Left lung (tissue), 10 donors: ENCODE results near the gene CAPZA2. TPM values are rescaled to one million over a fixed set of nuclear protein-coding genes. Genes with fewer than 3 reads are reported as not detected.

Experiments
- ATAC-seq: fragments of 200-7000 bp; cut with Tn5 transposase; one replicate; pipeline ENCODE4 v1.9.1; 2020; ENCODE audit warnings: moderate library complexity
- DNase-seq, 4 donors: peaks; one replicate each; pipeline ENCODE4 v3.0.0-alpha.2; 2013 to 2020
- H3K27ac ChIP-seq, 2 donors: fragments of 200-600 bp; sonication (generic) in 1 of 2; one replicate each; pipeline versions ENCODE4 v1.5.0 to v1.8.0; 2020 to 2021
- H3K27me3 ChIP-seq, 2 donors: fragments of 200-600 bp; sonication (generic) in 1 of 2; one replicate each; pipeline versions ENCODE4 v1.5.0 to v1.8.0; 2020 to 2021
- H3K36me3 ChIP-seq, 2 donors: fragments of 200-600 bp; sonication (generic) in 1 of 2; one replicate each; pipeline versions ENCODE4 v1.5.0 to v1.8.0; 2020 to 2021
- H3K4me1 ChIP-seq, 2 donors: fragments of 200-600 bp; one replicate each; pipeline ENCODE4 v1.8.0; 2021
- H3K4me3 ChIP-seq, 2 donors: fragments of 200-600 bp; sonication (generic) in 1 of 2; one replicate each; pipeline versions ENCODE4 v1.5.0 to v1.8.0; 2020 to 2021; ENCODE audit warnings: mild to moderate bottlenecking in 1 of 2
- H3K9me3 ChIP-seq, 2 donors: fragments of 200-600 bp; sonication (generic) in 1 of 2; one replicate each; pipeline versions ENCODE4 v1.5.0 to v1.8.0; 2020 to 2021
- CTCF ChIP-seq, 2 donors: fragments of 200-600 bp; sonication (generic) in 1 of 2; IDR thresholded peaks; one replicate each; pipeline versions ENCODE4 v1.5.0 to v1.8.0; 2021; ENCODE audit warnings: antibody characterized with exemption in 2 of 2
- intact Hi-C, 2 donors: fragments of 100-400 bp; cut with DNase I; formaldehyde crosslinking; loops; one replicate each; pipeline versions ENCODE4 v1.11.2 to v1.14.2; 2022
- polyA plus RNA-seq, 6 donors: library from polyadenylated mRNA; unstranded; fragments of 120-200 nt; gene quantifications; one replicate each; pipeline ENCODE4 v1.2.1, GENCODE V29; 2013; ENCODE audit not compliant: insufficient read length in 6 of 6
- total RNA-seq, 2 donors: library from RNA; stranded (reverse); fragmentation: NEBNext Ultra II Directional; extraction: Animal tissue kit (Norgen Biotek cat#: 25700); gene quantifications; one replicate each; pipeline ENCODE4 v1.2.1, GENCODE V29; 2021
- donor health status: DM: no; HTN: yes; CAD: no.
- donor health status: DM: no; HTN: no; CAD: no.

Gene CAPZA2
- total and polyA plus RNA-seq, 8 donors: 129 to 286 (median 155) TPM

GRCh38 chr7:116877443-116878217 is 15.2 kb downstream of the CAPZA2 start:
- H3K36me3 ChIP-seq: no peaks in the 10 kb centered on the region
- no peaks in the 10 kb centered on the region for H3K27me3 ChIP-seq
- ATAC-seq (peak; percentile 56), DNase-seq (no peak)
- H3K4me1 ChIP-seq: peaks cover 6 to 94% of the 10 kb centered on the region in 2 donors
- H3K9me3 ChIP-seq: no peaks in the 10 kb centered on the region
- no peak for TF ChIP-seq CTCF (IDR thresholded peaks at IDR 0.05)
- peak overlapping the region; percentile 20 to 40 for H3K27ac ChIP-seq
- intact Hi-C loops: no loop called here
- no peak overlapping the region for H3K4me3 ChIP-seq

DNA sequence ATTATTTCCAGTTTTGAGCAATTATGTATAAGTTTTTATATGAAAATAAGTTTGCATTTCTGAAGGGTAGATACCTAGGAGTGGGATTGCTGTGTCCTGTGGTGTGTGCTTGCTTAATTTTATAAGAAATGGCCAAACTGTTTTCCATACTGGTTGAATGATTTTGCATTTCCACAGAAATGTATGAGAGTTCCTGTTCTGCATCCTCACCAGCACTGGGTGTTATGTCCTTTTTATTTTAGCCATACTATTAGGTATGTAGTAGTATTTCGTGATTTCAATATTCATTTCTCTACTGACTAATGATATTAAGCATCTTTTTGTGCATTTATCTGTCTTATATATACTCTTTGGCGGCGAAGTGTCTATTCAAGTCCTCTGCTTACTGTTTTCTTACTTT is 22.3 kb downstream of the CAPZA2 start:
- H3K27ac ChIP-seq: no peak overlapping the region
- H3K4me1 ChIP-seq: peaks cover 0 to 42% of the 10 kb centered on the region in 2 donors
- no peaks in the 10 kb centered on the region for H3K27me3 ChIP-seq
- peaks cover 0 to 3% of the 10 kb centered on the region in 2 donors for H3K9me3 ChIP-seq
- peaks cover 4 to 18% of the 10 kb centered on the region in 2 donors for H3K36me3 ChIP-seq
- intact Hi-C loops: no loop called here
- no peak overlapping the region for H3K4me3 ChIP-seq
- ATAC-seq (no peak), DNase-seq (no peak)
- no peak for TF ChIP-seq CTCF (IDR thresholded peaks at IDR 0.05)

- H3K4me1 ChIP-seq: peaks cover 0 to 35% of the 10 kb centered on the region in 2 donors
- TF ChIP-seq CTCF (IDR thresholded peaks at IDR 0.05): no peak
- no peak for DNase-seq
- ATAC-seq: no peak
- H3K27ac ChIP-seq: no peak overlapping the region
- H3K9me3 ChIP-seq: peaks cover 0 to 3% of the 10 kb centered on the region in 2 donors
- no peak overlapping the region for H3K4me3 ChIP-seq
- peaks cover 4 to 24% of the 10 kb centered on the region in 2 donors for H3K36me3 ChIP-seq
- intact Hi-C loops: no loop called here
- no peaks in the 10 kb centered on the region for H3K27me3 ChIP-seq
Measured at GRCh38 chr7:116885724-116886123, 23.3 kb downstream of the CAPZA2 start.

DNA sequence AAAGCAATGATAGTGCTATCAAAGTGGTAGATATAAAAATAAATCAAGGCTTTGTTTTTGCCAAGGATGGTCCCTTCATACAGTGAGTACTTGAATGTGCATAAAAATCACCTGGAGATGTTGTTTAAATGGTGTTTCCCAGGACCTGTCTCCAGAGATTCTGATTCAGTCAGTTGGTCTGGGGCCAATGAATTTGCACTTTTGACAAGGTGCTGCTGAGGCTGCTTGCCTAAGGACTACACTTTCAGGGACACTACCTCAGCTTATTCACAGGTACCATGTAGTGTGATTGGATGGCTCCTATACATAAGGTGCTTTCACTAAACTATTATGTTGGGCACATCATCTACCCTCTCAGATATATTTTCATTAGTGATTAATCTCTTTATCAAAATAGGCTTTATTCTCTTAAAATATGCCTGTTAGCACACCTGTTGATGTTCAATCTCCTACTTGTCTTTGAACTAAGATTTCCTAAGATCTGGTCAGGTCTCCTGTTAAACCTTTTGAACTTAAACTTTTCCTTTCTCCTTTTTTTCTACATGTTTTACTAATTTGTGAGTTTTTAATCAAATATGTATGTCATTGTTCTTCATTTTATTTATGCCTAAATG is 24.3 kb downstream of the CAPZA2 start:
- DNase-seq (no peak), ATAC-seq (peak; percentile 22)
- Histone ChIP-seq H3K36me3 (peaks cover 4 to 29% of the 10 kb centered on the region in 2 donors), H3K4me1 (peaks cover 0 to 27% of the 10 kb centered on the region in 2 donors), H3K27ac (no peak overlapping the region), H3K9me3 (peaks cover 0 to 3% of the 10 kb centered on the region in 2 donors), H3K4me3 (no peak overlapping the region), H3K27me3 (no peaks in the 10 kb centered on the region)
- intact Hi-C loops: no loop called here
- no peak for TF ChIP-seq CTCF (IDR thresholded peaks at IDR 0.05)

DNA sequence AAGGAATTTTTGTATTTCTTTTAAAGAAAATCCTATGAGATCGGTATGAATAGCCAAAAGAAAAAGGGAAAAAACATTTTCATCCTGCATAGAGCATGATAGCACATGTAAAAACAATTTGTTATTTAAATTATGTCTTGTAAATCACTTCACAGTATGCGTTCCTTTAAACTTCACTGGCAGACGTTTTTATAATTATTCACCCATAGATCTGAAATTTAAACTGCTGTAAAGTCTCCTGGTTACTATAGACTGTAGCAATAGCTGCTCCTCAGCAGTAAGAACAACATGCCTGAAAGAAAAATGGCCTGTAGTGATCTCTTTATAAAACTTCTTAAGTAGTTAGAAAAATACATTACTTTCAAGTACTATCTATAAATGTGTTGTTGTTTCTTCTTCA is 26.5 kb downstream of the CAPZA2 start:
- intact Hi-C loops: no loop called here
- ATAC-seq (no peak), DNase-seq (no peak)
- Histone ChIP-seq H3K27me3 (no peaks in the 10 kb centered on the region), H3K4me1 (peaks cover 0 to 13% of the 10 kb centered on the region in 2 donors), H3K9me3 (peaks cover 0 to 3% of the 10 kb centered on the region in 2 donors), H3K27ac (no peak overlapping the region), H3K36me3 (peaks cover 4 to 49% of the 10 kb centered on the region in 2 donors), H3K4me3 (no peak overlapping the region)
- TF ChIP-seq CTCF (IDR thresholded peaks at IDR 0.05): no peak
